HEK293T (cell line): Measurements from ENCODE around the gene RUVBL1.

Experiments
- ARNT ChIP-seq: fragments of 450-650 bp; IDR thresholded peaks from 2 replicates; pipeline ENCODE4 v1.6.1; 2017; ENCODE audit warnings: mild to moderate bottlenecking
- BHLHE40 ChIP-seq: fragments of 450-650 bp; IDR thresholded peaks from 2 replicates; pipeline ENCODE4 v1.6.1; 2016; ENCODE audit warnings: mild to moderate bottlenecking, moderate library complexity, borderline replicate concordance
- CTBP1 ChIP-seq: fragments of 450-650 bp; IDR thresholded peaks from 2 replicates; pipeline ENCODE4 v1.6.1; 2016; ENCODE audit warnings: borderline replicate concordance
- ELF4 ChIP-seq: fragments of 450-650 bp; IDR thresholded peaks from 2 replicates; pipeline ENCODE4 v1.6.1; 2017; ENCODE audit warnings: antibody characterized with exemption
- FOXA1 ChIP-seq: fragments of 450-650 bp; IDR thresholded peaks from 2 replicates; pipeline ENCODE4 v1.6.1; 2016; ENCODE audit warnings: mild to moderate bottlenecking
- FOXM1 ChIP-seq: fragments of 450-650 bp; IDR thresholded peaks from 2 replicates; pipeline ENCODE4 v1.6.1; 2017; ENCODE audit warnings: mild to moderate bottlenecking, borderline replicate concordance
- HDGF ChIP-seq: fragments of 450-650 bp; IDR thresholded peaks from 2 replicates; pipeline ENCODE4 v1.6.1; 2017; ENCODE audit warnings: antibody characterized with exemption, borderline replicate concordance
- PKNOX1 ChIP-seq: fragments of 450-650 bp; IDR thresholded peaks from 2 replicates; pipeline ENCODE4 v1.6.1; 2016
- SP1 ChIP-seq: fragments of 450-650 bp; IDR thresholded peaks from 2 replicates; pipeline ENCODE4 v1.6.1; 2017
- SUZ12 ChIP-seq: fragments of 450-650 bp; IDR thresholded peaks from 2 replicates; pipeline ENCODE4 v1.6.1; 2016; ENCODE audit warnings: mild to moderate bottlenecking
- TARDBP ChIP-seq: fragments of 450-650 bp; IDR thresholded peaks from 2 replicates; pipeline ENCODE4 v1.6.1; 2016
- ZNF384 ChIP-seq: fragments of 450-650 bp; IDR thresholded peaks from 2 replicates; pipeline ENCODE4 v1.6.1; 2016

- no peak for TF ChIP-seq ELF4
- no peak for TF ChIP-seq FOXM1
- TF ChIP-seq BHLHE40 = no peak
- TF ChIP-seq SUZ12 = no peak
- TF ChIP-seq ZNF384 = no peak
- TF ChIP-seq ARNT = no peak
- no peak for TF ChIP-seq SP1
- TF ChIP-seq PKNOX1 = no peak
- TF ChIP-seq HDGF = no peak
- TF ChIP-seq TARDBP = no peak
- no peak for TF ChIP-seq FOXA1
- no peak for TF ChIP-seq CTBP1
These were observed 29.0 kb upstream of the RUVBL1 start for GRCh38 chr3:128152419-128153155.
